Aorta (tissue), 5 donors: ENCODE measurements around the gene ESYT1. TPM values are rescaled to one million over a fixed set of nuclear protein-coding genes. Genes with fewer than 3 reads are reported as not detected.
"Not testable (repeated sequence)": the region's sequence is repeated elsewhere in the genome, so short reads cannot be mapped to it uniquely, and the experiment has no call there.

Experiments
- ATAC-seq: fragments of 200-7000 bp; cut with Tn5 transposase; one replicate; pipeline ENCODE4 v1.9.1; 2022; ENCODE audit warnings: moderate library complexity; ENCODE audit not compliant: low FRiP score
- DNase-seq, 2 donors: peaks; one replicate each; pipeline ENCODE4 v3.0.0-alpha.2; 2020
- H3K27ac ChIP-seq, 2 donors: one replicate each; pipeline ENCODE4 v1.5.1; 2013; ENCODE audit warnings: low read length in 2 of 2, mild to moderate bottlenecking in 2 of 2, moderate library complexity in 2 of 2, control low read depth in 1 of 2, inconsistent platforms in 1 of 2, low read depth in 1 of 2
- H3K27me3 ChIP-seq, 2 donors: one replicate each; pipeline ENCODE4 v1.6.1; 2013; ENCODE audit warnings: control low read depth in 1 of 2, low read length in 1 of 2, mild to moderate bottlenecking in 1 of 2, moderate library complexity in 1 of 2; ENCODE audit not compliant: insufficient read depth in 2 of 2, control insufficient read depth in 1 of 2
- H3K36me3 ChIP-seq, 2 donors: one replicate each; pipeline ENCODE4 v1.6.1; 2013; ENCODE audit warnings: control low read depth in 1 of 2, low read length in 1 of 2, mild to moderate bottlenecking in 1 of 2; ENCODE audit not compliant: insufficient read depth in 2 of 2, control insufficient read depth in 1 of 2
- H3K4me1 ChIP-seq, 2 donors: one replicate each; pipeline ENCODE4 v1.6.1; 2013; ENCODE audit warnings: low read length in 2 of 2, control low read depth in 1 of 2, mild to moderate bottlenecking in 1 of 2, moderate library complexity in 1 of 2; ENCODE audit not compliant: insufficient read depth in 2 of 2, control insufficient read depth in 1 of 2
- H3K4me3 ChIP-seq, 2 donors: one replicate each; pipeline ENCODE4 v1.5.1; 2013; ENCODE audit warnings: low read length in 2 of 2, control low read depth in 1 of 2, mild to moderate bottlenecking in 1 of 2
- H3K9me3 ChIP-seq: one replicate; pipeline ENCODE4 v1.6.1; 2013; ENCODE audit warnings: mild to moderate bottlenecking, low read length; ENCODE audit not compliant: control insufficient read depth
- WGBS, 2 donors: extraction: QIAGEN DNeasy Blood & Tissue Kit; methylation state at CpG; one replicate each; pipeline ENCODE4 v1.1.7; 2013; 5-methylcytosine and 5-hydroxymethylcytosine counted together
- intact Hi-C, 2 donors: fragments of 100-400 bp; cut with DNase I; formaldehyde crosslinking; loops; one replicate each; pipeline versions ENCODE4 v1.14.2 to v1.15.0; 2022
- polyA plus RNA-seq, 2 donors: library from polyadenylated mRNA; stranded (reverse); fragments of 200-250 nt; gene quantifications; one replicate each; pipeline ENCODE4 v1.2.3, GENCODE V29; 2013
- total RNA-seq, 2 donors: library from RNA; stranded (reverse); fragmentation: NEBNext Ultra II Directional; extraction: Animal tissue kit (Norgen Biotek cat#: 25700); gene quantifications; one replicate each; pipeline ENCODE4 v1.2.1, GENCODE V29; 2021
- donor health status: healthy with polysubstance abuse.
- donor health status: Bipolar disorder and iron deficiency.
- donor health status: DM: no; HTN: no; CAD: no.
- donor health status: DM: no; HTN: no; CAD: no.
- donor health status: DM: yes; HTN: yes; CAD: no.

ESYT1 gene
- total and polyA plus RNA-seq, 4 donors, result 27.0 to 106 (median 78.8) TPM

DNA sequence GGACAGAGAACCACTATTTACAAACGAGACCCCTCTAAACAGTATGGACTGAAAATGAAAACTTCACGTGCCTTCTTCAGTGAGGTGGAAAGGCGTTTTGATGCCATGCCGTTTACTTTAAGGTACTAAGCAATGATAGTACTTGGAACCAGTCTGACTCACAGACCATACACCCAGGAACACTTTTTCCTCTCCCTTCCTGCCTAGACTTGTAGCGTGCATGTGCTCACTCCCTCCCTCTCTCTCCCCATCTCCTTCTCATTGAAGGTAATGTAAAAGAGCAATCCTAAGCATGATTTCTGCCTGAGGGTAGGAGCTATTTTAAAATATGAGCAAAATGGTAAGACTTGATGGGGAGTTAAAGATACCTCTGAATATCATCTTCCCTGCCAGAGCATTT lies 17.5 kb upstream of the ESYT1 start:
- intact Hi-C loops, result no loop called here
- Histone ChIP-seq H3K4me3 (no peak overlapping the region), H3K9me3 (no peaks in the 10 kb centered on the region), H3K4me1 (peaks cover 0 to 1% of the 10 kb centered on the region in 2 donors), H3K27me3 (no peaks in the 10 kb centered on the region), H3K36me3 (peaks cover 0 to 13% of the 10 kb centered on the region in 2 donors), H3K27ac (no peak overlapping the region)
- ATAC-seq (no peak), DNase-seq (no peak)
- WGBS, 2 donors, result 88 to 95% methylated on average over 5 of the region's 5 CpGs

DNA sequence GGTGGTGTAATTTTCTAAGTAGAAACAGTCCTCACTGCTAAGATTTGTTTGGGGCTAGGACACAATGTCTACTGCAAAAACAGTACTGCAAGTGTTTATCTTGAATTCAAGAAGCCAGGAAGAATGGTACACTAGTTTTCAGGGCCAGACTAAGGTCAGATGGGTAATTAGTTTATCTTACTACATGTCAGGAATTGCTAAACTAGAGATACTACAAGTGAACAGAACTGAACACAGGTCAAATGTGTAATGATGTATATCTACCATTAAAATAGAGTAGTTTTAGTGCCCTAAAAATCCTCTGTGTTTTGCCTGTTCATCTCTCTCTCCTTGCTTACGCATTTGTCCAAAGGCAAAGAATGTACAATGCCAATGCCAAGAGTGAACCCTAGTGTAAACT lies 14.0 kb upstream of the ESYT1 start:
- H3K36me3 ChIP-seq, result peaks cover 0 to 10% of the 10 kb centered on the region in 2 donors

DNA sequence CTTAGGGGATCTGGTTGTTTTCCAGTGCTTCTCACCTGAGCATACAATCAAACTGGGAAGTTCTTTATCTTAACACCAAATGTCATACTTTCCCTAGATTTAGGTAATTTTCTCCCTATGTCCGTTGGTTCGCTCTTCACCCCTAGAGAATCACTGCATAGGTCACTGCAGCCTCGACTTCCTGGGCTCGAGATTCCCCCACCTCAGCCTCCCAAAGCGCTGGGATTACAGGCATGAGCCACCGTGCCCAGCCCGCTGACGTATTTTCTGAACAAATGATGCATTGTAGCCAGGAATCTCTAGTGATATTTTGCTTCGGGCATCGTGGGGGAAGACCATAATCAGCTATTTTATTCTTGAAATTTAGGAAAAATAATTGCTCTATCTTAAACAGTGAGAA lies 12.7 kb upstream of the ESYT1 start:
- no peak for ATAC-seq
- no peak for DNase-seq
- peaks cover 0 to 3% of the 10 kb centered on the region in 2 donors for H3K27me3 ChIP-seq
- peak overlapping the region; percentile 23 to 93 for H3K4me3 ChIP-seq
- H3K9me3 ChIP-seq, result no peaks in the 10 kb centered on the region
- H3K27ac ChIP-seq, result no peak overlapping the region
- peaks cover 0 to 9% of the 10 kb centered on the region in 2 donors for H3K36me3 ChIP-seq
- intact Hi-C loops, result loop anchor here in 1 of 2 donors (5.0 kb wide), 1 partner anchor 42 kb away; the partner anchor contains the start of gene MYL6
- peaks cover 0 to 6% of the 10 kb centered on the region in 2 donors for H3K4me1 ChIP-seq
- 24 to 28% methylated on average over 10 of the region's 10 CpGs for WGBS, 2 donors

More for the DNA sequence above, 14.0 kb upstream of the ESYT1 start:
- Histone ChIP-seq H3K4me3 (no peak overlapping the region), H3K4me1 (peaks cover 0 to 4% of the 10 kb centered on the region in 2 donors), H3K9me3 (no peaks in the 10 kb centered on the region), H3K27ac (no peak overlapping the region), H3K27me3 (peaks cover 0 to 3% of the 10 kb centered on the region in 2 donors)
- no peak for ATAC-seq
- no peak for DNase-seq
- WGBS, 2 donors, result 85 to 90% methylated on average over 1 of the region's 1 CpG
- intact Hi-C loops, result no loop called here

DNA sequence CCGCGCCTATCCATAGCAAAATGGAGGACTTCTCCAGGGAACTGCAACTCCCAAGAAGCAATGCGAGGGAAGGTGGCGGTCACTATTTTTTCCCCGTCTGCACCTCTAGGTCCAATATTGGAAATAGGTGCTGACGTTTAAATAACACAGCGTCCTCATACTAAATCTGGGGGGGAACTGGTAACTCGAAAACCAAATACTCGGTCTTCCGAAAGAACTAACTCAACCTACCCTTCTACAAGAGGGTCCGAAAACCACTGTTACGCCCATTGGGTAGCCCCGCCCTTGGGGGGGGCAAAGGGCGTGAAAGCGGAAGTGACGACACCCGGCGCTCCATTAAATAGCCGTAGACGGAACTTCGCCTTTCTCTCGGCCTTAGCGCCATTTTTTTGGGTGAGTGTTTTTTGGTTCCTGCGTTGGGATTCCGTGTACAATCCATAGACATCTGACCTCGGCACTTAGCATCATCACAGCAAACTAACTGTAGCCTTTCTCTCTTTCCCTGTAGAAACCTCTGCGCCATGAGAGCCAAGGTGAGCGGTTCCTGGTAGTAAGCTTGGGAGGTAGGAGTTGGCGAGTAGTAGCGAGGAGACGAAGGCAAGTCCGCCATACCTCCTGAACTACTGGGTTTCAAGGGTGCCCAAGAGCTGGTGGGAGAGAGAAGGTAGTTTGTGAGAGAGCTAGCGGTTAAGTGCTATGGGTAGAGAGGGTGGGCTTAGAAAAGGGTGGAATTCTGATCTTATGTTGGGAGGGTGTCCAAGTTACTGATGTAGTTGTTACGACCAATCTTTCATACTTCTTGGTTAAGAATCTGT lies 11.6 kb upstream of the ESYT1 start, which contains the start of gene RPL41:
Gene RPL41, plus strand, starts transcription at position 367 of the 815 bp plus-strand sequence.
- WGBS, 2 donors, result 0% methylated on average over 34 of the region's 34 CpGs
- peak; percentile 91 for ATAC-seq
- intact Hi-C loops, result loop anchor here in 1 of 2 donors (5.0 kb wide), 1 partner anchor 41 kb away; the partner anchor contains the start of gene MYL6
- Histone ChIP-seq H3K27ac (peak within 1 kb of the TSS; percentile 91 to 99), H3K27me3 (peaks cover 0 to 3% of the 10 kb centered on the region in 2 donors), H3K9me3 (no peaks in the 10 kb centered on the region), H3K4me3 (peak within 1 kb of the TSS; percentile 93 to 99), H3K4me1 (peaks cover 0 to 6% of the 10 kb centered on the region in 2 donors), H3K36me3 (peaks cover 0 to 6% of the 10 kb centered on the region in 2 donors)
- peak; percentile 95 to 97 for DNase-seq

DNA sequence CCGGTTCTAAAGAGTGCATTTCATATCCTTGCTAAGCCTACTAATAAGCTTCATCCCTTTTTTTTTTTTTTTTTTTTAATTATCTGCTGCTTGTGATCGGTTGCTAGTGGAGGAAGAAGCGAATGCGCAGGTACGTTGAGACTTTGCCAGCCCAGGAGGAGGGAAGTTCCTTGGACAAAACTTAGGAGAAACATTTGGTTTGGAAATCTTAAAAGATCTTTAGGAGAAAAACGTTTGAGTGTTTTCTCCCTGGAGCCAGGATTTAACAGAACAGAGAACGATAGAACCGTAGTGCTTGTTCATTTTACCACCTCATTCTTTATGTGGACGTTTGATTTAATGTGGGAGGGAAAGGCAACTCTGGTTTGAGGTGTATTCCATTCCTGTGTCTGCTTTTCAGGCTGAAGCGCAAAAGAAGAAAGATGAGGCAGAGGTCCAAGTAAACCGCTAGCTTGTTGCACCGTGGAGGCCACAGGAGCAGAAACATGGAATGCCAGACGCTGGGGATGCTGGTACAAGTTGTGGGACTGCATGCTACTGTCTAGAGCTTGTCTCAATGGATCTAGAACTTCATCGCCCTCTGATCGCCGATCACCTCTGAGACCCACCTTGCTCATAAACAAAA lies 10.9 kb upstream of the ESYT1 start:
- not testable (repeated sequence) for DNase-seq, H3K36me3 ChIP-seq, H3K4me1 ChIP-seq, H3K27me3 ChIP-seq, H3K9me3 ChIP-seq, ATAC-seq
- 1 to 2% methylated on average over 12 of the region's 16 CpGs for WGBS, 2 donors
- H3K4me3 ChIP-seq, result peak overlapping the region; percentile 93 to 99
- intact Hi-C loops, result loop anchor here in 1 of 2 donors (5.0 kb wide), 1 partner anchor 40 kb away; the partner anchor contains the start of gene MYL6
- peak overlapping the region; percentile 72 to 91 for H3K27ac ChIP-seq

DNA sequence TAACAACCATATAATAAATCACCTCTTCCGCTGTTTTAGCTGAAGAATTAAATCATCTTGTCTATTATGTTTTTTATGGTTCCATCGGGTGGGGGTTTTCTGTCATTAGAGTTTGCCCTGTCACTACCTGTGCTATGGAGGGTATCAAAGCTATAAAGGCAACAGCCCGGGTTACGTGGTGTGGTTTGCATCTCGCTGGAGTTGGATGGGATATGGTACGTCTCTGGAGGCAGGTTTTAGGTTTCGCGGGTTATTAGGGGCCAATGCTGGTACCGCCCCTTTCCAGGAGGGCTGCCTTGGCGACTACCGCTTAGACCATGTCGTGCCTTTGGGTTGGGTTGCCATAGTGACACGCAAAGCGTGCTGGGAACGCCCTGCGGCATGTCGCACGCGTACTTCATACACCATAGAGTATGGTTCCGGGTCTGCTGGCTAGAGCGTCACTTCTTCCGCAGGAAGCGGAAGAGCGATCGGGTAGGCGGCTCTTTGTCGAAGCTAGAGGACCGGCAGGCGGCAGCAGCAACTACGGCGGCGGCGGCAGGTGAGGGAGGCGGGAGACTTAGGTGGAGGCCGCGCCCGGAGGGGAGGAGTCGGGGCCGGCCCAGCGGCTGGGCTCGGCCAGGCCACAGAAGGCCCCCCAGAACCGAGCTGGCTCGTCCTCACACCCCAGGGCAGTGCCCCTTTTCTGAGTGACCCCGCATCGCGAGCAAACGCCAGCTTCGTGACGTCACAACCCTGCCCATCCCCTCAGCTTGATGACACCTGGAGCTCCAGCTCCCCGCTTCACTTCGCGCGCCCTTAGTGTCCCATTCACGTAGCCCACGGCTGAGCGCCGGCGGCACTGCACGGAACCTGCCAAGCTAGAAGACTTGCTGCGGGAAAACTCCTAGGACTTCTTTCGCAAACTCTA lies 10.0 kb upstream of the ESYT1 start, which contains the start of gene ZC3H10:
Gene ZC3H10, plus strand, starts transcription at position 489 of the 910 bp plus-strand sequence. CDS start 2,297 bp downstream, outside the sequence.
- H3K4me3 ChIP-seq, result peak within 1 kb of the TSS; percentile 93 to 99
- intact Hi-C loops, result loop anchor here (2.0 to 5.0 kb wide), 4 partner anchors 39 to 107 kb away; partner anchors contain the start of genes MYL6 (in 1 of the 2), NABP2 (in 1 of the 2) and SMARCC2 (in 1 of the 2)
- peaks cover 0 to 3% of the 10 kb centered on the region in 2 donors for H3K27me3 ChIP-seq
- 0% methylated on average over 50 to 61 of the region's 61 CpGs for WGBS, 2 donors
- ATAC-seq, result peak; percentile 92
- no peaks in the 10 kb centered on the region for H3K36me3 ChIP-seq
- H3K9me3 ChIP-seq, result no peaks in the 10 kb centered on the region
- DNase-seq, result peak; percentile 98 to 99
- peaks cover 0 to 6% of the 10 kb centered on the region in 2 donors for H3K4me1 ChIP-seq
- H3K27ac ChIP-seq, result peak within 1 kb of the TSS; percentile 91 to 98

DNA sequence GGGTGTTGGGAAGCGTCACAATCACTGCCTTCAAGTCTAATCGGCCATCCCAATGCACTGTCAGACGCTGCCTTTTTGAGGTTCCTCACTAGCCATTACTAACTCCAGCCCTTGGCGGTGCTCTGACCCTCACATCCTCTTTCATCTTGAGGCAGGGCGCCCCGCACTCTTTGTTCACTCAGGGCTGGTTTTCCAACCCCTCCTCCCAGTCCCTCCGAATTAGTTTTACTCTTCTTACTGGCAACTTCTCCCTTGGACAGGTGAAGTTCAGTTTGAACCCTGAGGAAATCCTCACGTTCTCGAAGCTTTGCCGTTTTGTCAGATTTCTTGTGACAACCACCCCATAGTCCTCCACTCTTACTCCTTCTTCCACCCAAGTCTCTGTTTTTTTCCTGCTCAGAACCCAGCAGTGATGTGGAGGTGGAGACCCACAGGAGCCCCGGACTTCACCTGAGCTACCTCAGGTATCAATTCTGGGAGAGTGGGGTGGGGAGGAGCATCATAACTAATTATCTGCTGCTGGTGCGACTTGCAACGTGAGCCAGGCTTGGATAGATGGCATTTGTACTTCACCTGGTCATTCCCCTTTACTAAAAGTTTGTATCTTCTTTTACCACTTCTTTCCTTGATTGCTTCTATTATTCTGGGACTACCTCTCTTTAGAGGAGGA lies 9.2 kb upstream of the ESYT1 start:
- DNase-seq, result no peak
- intact Hi-C loops, result loop anchor here (1.0 to 5.0 kb wide), 5 partner anchors 38 to 106 kb away; partner anchors contain the start of genes SMARCC2 (in 2 of the 2), MYL6 (in 1 of the 2) and NABP2 (in 1 of the 2)
- no peak for ATAC-seq
- no peaks in the 10 kb centered on the region for H3K36me3 ChIP-seq
- peaks cover 0 to 3% of the 10 kb centered on the region in 2 donors for H3K27me3 ChIP-seq
- no peaks in the 10 kb centered on the region for H3K9me3 ChIP-seq
- peak overlapping the region in 1 of 2 donors; percentile 98 for H3K27ac ChIP-seq
- WGBS, 2 donors, result 8 to 10% methylated on average over 13 of the region's 13 CpGs
- peaks cover 0 to 6% of the 10 kb centered on the region in 2 donors for H3K4me1 ChIP-seq
- H3K4me3 ChIP-seq, result peak overlapping the region; percentile 55 to 79
